Calu3 (cell line): ENCODE measurements around the gene CFAP210. TPM values are rescaled to one million over a fixed set of nuclear protein-coding genes. Genes with fewer than 3 reads are reported as not detected.

Source experiments
- BruUV-seq: library from RNA; stranded (reverse); fragments of 400-500 nt; replicated peaks from 2 replicates; lab custom pipeline; 2021; lab: Mats Ljungman, UMichigan
- CTCF ChIA-PET: fragments of 300-600 bp; sonication (Branson Sonifier 250); formaldehyde crosslinking; loops from one replicate; lab custom pipeline; 2022; ENCODE audit warnings: antibody characterized with exemption; lab: Charles Lee
- DNase-seq: peaks from one replicate; pipeline ENCODE4 v3.0.0; 2022
- H3K27ac Mint-ChIP-seq: one replicate; pipeline ENCODE4 v1.8.0; 2022; ENCODE audit warnings: mixed read lengths; ENCODE audit not compliant: unreplicated experiment
- H3K27me3 Mint-ChIP-seq: one replicate; pipeline ENCODE4 v1.8.0; 2022; ENCODE audit warnings: mixed read lengths; ENCODE audit not compliant: unreplicated experiment
- H3K36me3 Mint-ChIP-seq: one replicate; pipeline ENCODE4 v1.8.0; 2022; ENCODE audit warnings: mild to moderate bottlenecking, moderate library complexity, mixed read lengths; ENCODE audit not compliant: insufficient read depth, unreplicated experiment
- H3K4me1 Mint-ChIP-seq: one replicate; pipeline ENCODE4 v1.8.0; 2022; ENCODE audit warnings: mild to moderate bottlenecking, low read depth, mixed read lengths; ENCODE audit not compliant: unreplicated experiment
- H3K4me3 Mint-ChIP-seq: one replicate; pipeline ENCODE4 v1.8.0; 2022; ENCODE audit warnings: mild to moderate bottlenecking, low read depth, moderate library complexity, mixed read lengths; ENCODE audit not compliant: unreplicated experiment
- H3K9me3 Mint-ChIP-seq: one replicate; pipeline ENCODE4 v1.8.0; 2022; ENCODE audit warnings: low read depth, mixed read lengths; ENCODE audit not compliant: unreplicated experiment
- CTCF ChIP-seq: fragments of 200-600 bp; IDR thresholded peaks from one replicate; pipeline ENCODE4 v1.8.0; 2022; ENCODE audit warnings: antibody characterized with exemption; ENCODE audit not compliant: unreplicated experiment
- intact Hi-C: fragments of 100-400 bp; cut with micrococcal nuclease; formaldehyde crosslinking; loops from one replicate; pipeline ENCODE4 v1.10.0; 2022; ENCODE audit not compliant: unreplicated experiment
- total RNA-seq: library from RNA; stranded (reverse); gene quantifications from 2 replicates; pipeline ENCODE4 v1.2.3, GENCODE V29; 2022

The CFAP210 gene
- total RNA-seq, 1 experiment from 2014 or later: not detected

- Mint-ChIP-seq H3K4me3 (no peak overlapping the region), H3K4me1 (no peaks in the 10 kb centered on the region), H3K27me3 (peaks cover 13% of the 10 kb centered on the region), H3K27ac (no peak overlapping the region), H3K36me3 (no peaks in the 10 kb centered on the region), H3K9me3 (no peaks in the 10 kb centered on the region)
- BruUV-seq: no TSS peak
- no peak for TF ChIP-seq CTCF
- intact Hi-C loops: no loop called here
- CTCF ChIA-PET: no interaction called here
- DNase-seq: no peak
Observed at GRCh38 chr2:169658877-169659276, 35.3 kb downstream of the CFAP210 start.

- no peaks in the 10 kb centered on the region for H3K9me3 Mint-ChIP-seq
- H3K27me3 Mint-ChIP-seq: peaks cover 13% of the 10 kb centered on the region
- CTCF ChIA-PET: no interaction called here
- TF ChIP-seq CTCF: no peak
- H3K36me3 Mint-ChIP-seq: no peaks in the 10 kb centered on the region
- no peak overlapping the region for H3K27ac Mint-ChIP-seq
- no peak overlapping the region for H3K4me3 Mint-ChIP-seq
- no peak for DNase-seq
- H3K4me1 Mint-ChIP-seq: no peaks in the 10 kb centered on the region
- no TSS peak for BruUV-seq
- intact Hi-C loops: no loop called here
Observed at GRCh38 chr2:169656164-169656563, 38.0 kb downstream of the CFAP210 start.

DNA sequence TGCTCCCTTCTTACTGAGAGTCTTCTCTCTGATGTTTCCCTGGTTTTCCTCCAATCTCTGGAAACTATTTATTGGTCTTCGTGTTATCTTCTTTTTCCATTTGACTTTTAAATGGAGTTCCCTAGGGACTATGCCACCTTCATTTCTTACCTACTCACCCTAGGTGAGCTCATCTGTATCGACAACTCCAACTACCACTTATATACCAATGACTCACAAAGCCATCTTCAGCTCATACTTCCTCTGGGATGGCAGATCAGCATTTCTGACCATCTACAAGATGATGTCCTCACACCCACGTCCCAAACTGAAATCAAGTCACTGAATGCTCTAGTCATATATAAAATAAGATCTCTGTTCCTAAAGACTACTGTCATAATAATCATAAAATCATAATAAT lies 40.6 kb downstream of the CFAP210 start:
- Mint-ChIP-seq H3K27me3 (peaks cover 13% of the 10 kb centered on the region), H3K36me3 (no peaks in the 10 kb centered on the region), H3K27ac (no peak overlapping the region), H3K9me3 (no peaks in the 10 kb centered on the region), H3K4me1 (no peaks in the 10 kb centered on the region), H3K4me3 (no peak overlapping the region)
- CTCF ChIA-PET: no interaction called here
- intact Hi-C loops: no loop called here
- no peak for DNase-seq
- TF ChIP-seq CTCF: no peak
- no TSS peak for BruUV-seq

DNA sequence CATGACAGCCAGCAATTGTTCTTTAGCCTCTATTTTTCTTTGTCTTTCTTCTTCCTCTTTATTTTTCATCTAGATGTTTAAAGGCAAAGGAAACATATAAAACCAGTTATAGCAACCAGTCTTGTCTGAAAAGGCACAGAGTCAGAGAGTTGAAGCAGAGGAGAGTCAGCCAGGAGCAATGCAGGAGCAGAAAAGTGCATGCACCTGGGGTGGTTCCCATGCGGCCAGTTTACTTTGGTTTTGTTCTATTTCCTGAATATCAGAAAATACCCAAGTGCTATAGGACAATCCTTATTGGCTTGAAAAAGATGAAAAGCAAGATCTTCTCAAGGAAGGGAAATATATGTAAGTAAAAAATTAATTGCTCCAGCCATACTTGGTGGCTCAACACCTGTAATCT lies 44.9 kb downstream of the CFAP210 start:
- no peaks in the 10 kb centered on the region for H3K36me3 Mint-ChIP-seq
- BruUV-seq: no TSS peak
- H3K27ac Mint-ChIP-seq: no peak overlapping the region
- H3K4me3 Mint-ChIP-seq: no peak overlapping the region
- DNase-seq: no peak
- no peaks in the 10 kb centered on the region for H3K9me3 Mint-ChIP-seq
- TF ChIP-seq CTCF: no peak
- CTCF ChIA-PET: no interaction called here
- H3K27me3 Mint-ChIP-seq: no peaks in the 10 kb centered on the region
- H3K4me1 Mint-ChIP-seq: no peaks in the 10 kb centered on the region
- intact Hi-C loops: no loop called here
